Endothelial cell of umbilical vein (primary cell): ENCODE measurements around the gene CRYGS. TPM values are rescaled to one million over a fixed set of nuclear protein-coding genes. Genes with fewer than 3 reads are reported as not detected.

Experiments
- BruUV-seq: library from RNA; stranded (reverse); fragments of 400-500 nt; replicated peaks from 2 replicates; lab custom pipeline; 2021; lab: Mats Ljungman, UMichigan
- CTCF ChIA-PET: fragments of 300-600, 350-600 bp; sonication (Branson Sonifier 250); formaldehyde crosslinking; loops from one replicate; lab custom pipeline; 2021; ENCODE audit warnings: antibody characterized with exemption, inconsistent platforms; lab: Charles Lee
- POLR2A ChIA-PET: fragments of 300-600, 350-600 bp; sonication (Branson Sonifier 250); formaldehyde crosslinking; loops from one replicate; lab custom pipeline; 2021; ENCODE audit warnings: antibody characterized with exemption, inconsistent platforms; lab: Charles Lee
- DNase-seq: peaks from one replicate; pipeline ENCODE4 v3.0.0-alpha.2; 2011; ENCODE audit warnings: low read depth, low spot score
- FAIRE-seq: peaks from 2 replicates; lab custom pipeline; 2011; peaks lifted over from hg19 to GRCh38; lab: Jason Lieb, UNC
- H2AFZ ChIP-seq: 2 replicates; pipeline ENCODE4 v1.6.0; 2012; ENCODE audit warnings: low read depth, low read length, control low read depth, inconsistent platforms
- H3K27ac ChIP-seq: 2 replicates; pipeline ENCODE4 v1.5.1; 2011; ENCODE audit warnings: low read depth, mild to moderate bottlenecking, control low read depth, low read length, moderate library complexity; ENCODE audit not compliant: insufficient read depth
- H3K27me3 ChIP-seq, 2 experiments: 2 replicates each; pipeline versions ENCODE4 v1.6.0 to v1.6.1; 2011; ENCODE audit warnings: low read length in 2 of 2, mixed read lengths in 1 of 2; ENCODE audit not compliant: control insufficient read depth in 2 of 2, insufficient read depth in 2 of 2
- H3K36me3 ChIP-seq, 2 experiments: 2 replicates in 1 of 2; 3 replicates in 1 of 2; pipeline ENCODE4 v1.5.1; 2011; ENCODE audit warnings: low read length in 2 of 2, mild to moderate bottlenecking in 1 of 2, moderate library complexity in 1 of 2; ENCODE audit not compliant: control insufficient read depth in 2 of 2, insufficient read depth in 2 of 2; ENCODE audit errors: extremely low read depth in 1 of 2
- H3K4me1 ChIP-seq: 3 replicates; pipeline ENCODE4 v1.5.1; 2011; ENCODE audit warnings: mild to moderate bottlenecking, low read length; ENCODE audit not compliant: control insufficient read depth, insufficient read depth; ENCODE audit errors: extremely low read depth
- H3K4me2 ChIP-seq: 2 replicates; pipeline ENCODE4 v1.6.1; 2011; ENCODE audit warnings: low read length, control low read depth, mixed read lengths; ENCODE audit not compliant: insufficient read depth
- H3K4me3 ChIP-seq, 3 experiments: fragments of 200-600 bp in 1 of 3; sonication (generic), shearing (Covaris generic) in 1 of 3; replicated peaks in 1 of 3; 2 replicates each; pipeline ENCODE4 v1.5.1; 2011 to 2016; ENCODE audit warnings: control low read depth in 3 of 3, low read length in 3 of 3, mild to moderate bottlenecking in 2 of 3, inconsistent platforms in 1 of 3, low read depth in 1 of 3, moderate library complexity in 1 of 3; ENCODE audit not compliant: insufficient read depth in 1 of 3
- H3K79me2 ChIP-seq: 2 replicates; pipeline ENCODE4 v1.6.0; 2012; ENCODE audit warnings: low read length, inconsistent platforms; ENCODE audit not compliant: control insufficient read depth, insufficient read depth
- H3K9ac ChIP-seq: replicated peaks from 2 replicates; pipeline ENCODE3; 2011; ENCODE audit warnings: low read length, control low read depth; ENCODE audit not compliant: insufficient read depth; ENCODE audit errors: extremely low read depth
- H3K9me1 ChIP-seq: replicated peaks from 3 replicates; pipeline ENCODE4 v1.6.0; 2011; ENCODE audit warnings: mild to moderate bottlenecking, low read length; ENCODE audit not compliant: control insufficient read depth, insufficient read depth; ENCODE audit errors: extremely low read depth
- H3K9me3 ChIP-seq: replicated peaks from 2 replicates; pipeline ENCODE4 v1.5.1; 2012; ENCODE audit warnings: low read length, inconsistent platforms; ENCODE audit not compliant: control insufficient read depth, insufficient read depth
- H4K20me1 ChIP-seq: replicated peaks from 2 replicates; pipeline ENCODE3; 2011; ENCODE audit warnings: mild to moderate bottlenecking, low read length; ENCODE audit not compliant: control insufficient read depth, insufficient read depth; ENCODE audit errors: extremely low read depth
- CTCF ChIP-seq, 2 donors: IDR thresholded peaks; 1 replicate in 1 of 2; 2 replicates in 1 of 2; pipeline ENCODE4 v1.5.1; 2011; ENCODE audit warnings: low read length in 2 of 2, mild to moderate bottlenecking in 2 of 2, moderate library complexity in 2 of 2, control low read depth in 1 of 2, inconsistent platforms in 1 of 2, low read depth in 1 of 2; ENCODE audit not compliant: insufficient read depth in 1 of 2; ENCODE audit errors: extremely low read depth in 1 of 2
- JUN ChIP-seq: IDR thresholded peaks from 2 replicates; pipeline ENCODE4 v1.6.1; 2011; ENCODE audit warnings: borderline replicate concordance, low read depth; ENCODE audit not compliant: insufficient read length, insufficient read depth
- MAX ChIP-seq: IDR thresholded peaks from 2 replicates; pipeline ENCODE4 v1.6.1; 2011; ENCODE audit not compliant: insufficient read depth, insufficient read length
- MYC ChIP-seq: IDR thresholded peaks from one replicate; pipeline ENCODE4 v1.6.1; 2011; ENCODE audit warnings: mild to moderate bottlenecking, low read depth, low read length
- POLR2A ChIP-seq: IDR thresholded peaks from 2 replicates; pipeline ENCODE4 v1.6.1; 2012; ENCODE audit warnings: low read depth, mild to moderate bottlenecking, control low read depth, low read length
- dilution Hi-C: fragments of 300-500 bp; cut with MboI; formaldehyde crosslinking; loops from one replicate; pipeline ENCODE4 v1.15.0; 2019; ENCODE audit warnings: low sequenced_read_pairs; ENCODE audit not compliant: extremely low pct_ligation_motif_present
- intact Hi-C: fragments of 100-400 bp; cut with micrococcal nuclease; formaldehyde crosslinking; loops from one replicate; pipeline ENCODE4 v1.10.0; 2022
- polyA plus RNA-seq, 4 experiments: library from polyadenylated mRNA; depleted of rRNA in 3 of 4; stranded (reverse) in 3 of 4; unstranded in 1 of 4; fragments of >200 nt; gene quantifications; 2 replicates each; pipeline versions ENCODE4 v1.2.1 to v1.2.3, GENCODE V29; 2011 to 2012; ENCODE audit warnings: missing spikeins in 1 of 4
- total RNA-seq: library from RNA; stranded (reverse); gene quantifications from 2 replicates; pipeline ENCODE4 v1.2.3, GENCODE V29; 2021

Gene CRYGS
- total and polyA plus RNA-seq, 2 donors (not counting 3 experiments of a cell fraction or from before 2014, with no cell fraction given): 5.0 TPM

GRCh38 chr3:186493525-186494255 is 50.5 kb downstream of the CRYGS start:
- H3K36me3 ChIP-seq: no peaks in the 10 kb centered on the region
- ChIA-PET POLR2A (no interaction called here), CTCF (interaction anchor here (1.0 kb wide), 1 partner anchor 11 kb away, joined by 3 read pairs; no protein-coding TSS in a partner anchor)
- no TSS peak for BruUV-seq
- FAIRE-seq (no peak), DNase-seq (no peak)
- no peak overlapping the region for H3K4me3 ChIP-seq
- no peak overlapping the region for H3K9ac ChIP-seq
- no peaks in the 10 kb centered on the region for H3K79me2 ChIP-seq
- H2AFZ ChIP-seq: no peak overlapping the region
- H3K9me3 ChIP-seq: no peaks in the 10 kb centered on the region
- H3K27me3 ChIP-seq: no peaks in the 10 kb centered on the region
- no peaks in the 10 kb centered on the region for H3K9me1 ChIP-seq
- no peaks in the 10 kb centered on the region for H3K4me1 ChIP-seq
- H3K27ac ChIP-seq: no peak overlapping the region
- no peak for TF ChIP-seq CTCF (IDR thresholded peaks at IDR 0.05; ENCODE audit: extremely low read depth in 1 of 2, insufficient read depth in 1 of 2, low read depth in 1 of 2, low read length in 2 of 2)
- TF ChIP-seq JUN: no peak
- TF ChIP-seq MAX: no peak
- no peak for TF ChIP-seq MYC
- TF ChIP-seq POLR2A: no peak
- H4K20me1 ChIP-seq: no peaks in the 10 kb centered on the region
- dilution Hi-C loops (no loop called here), intact Hi-C loops (no loop called here)
- no peak overlapping the region for H3K4me2 ChIP-seq
